C4-2B (cell line): ENCODE results near the gene RBMX2.
A peak's percentile ranks its signal among the peaks of the same experiment; 100 is the strongest.

Experiments used
- H3K27ac ChIP-seq: fragments of 450-650 bp; 2 replicates; pipeline ENCODE4 v1.5.1; 2017
- CTCF ChIP-seq: fragments of 450-650 bp; conservative IDR thresholded peaks from 2 replicates; pipeline ENCODE4 v1.5.1; 2017; ENCODE audit warnings: mild to moderate bottlenecking
- ZFX ChIP-seq: fragments of 450-650 bp; IDR thresholded peaks from 2 replicates; pipeline ENCODE4 v1.6.1; 2017

The RBMX2 gene

GRCh38 chrX:130395341-130395740 is 6.4 kb upstream of the RBMX2 start:
- no peak overlapping the region for H3K27ac ChIP-seq
- TF ChIP-seq ZFX (no peak), CTCF (no peak)

GRCh38 chrX:130402208-130402684 is 459 bp downstream of the RBMX2 start:
- H3K27ac ChIP-seq, result peak overlapping the region; percentile 69
- TF ChIP-seq ZFX, result no peak
- TF ChIP-seq CTCF, result no peak

GRCh38 chrX:130413415-130413814 is 11.6 kb downstream of the RBMX2 start:
- H3K27ac ChIP-seq, result no peak overlapping the region

GRCh38 chrX:130414800-130415199 is 13.0 kb downstream of the RBMX2 start:
- no peak for TF ChIP-seq CTCF
- no peak for TF ChIP-seq ZFX
- H3K27ac ChIP-seq, result no peak overlapping the region

More at GRCh38 chrX:130413415-130413814, 11.6 kb downstream of the RBMX2 start:
- TF ChIP-seq CTCF, result no peak
- TF ChIP-seq ZFX, result no peak

- H3K27ac ChIP-seq, result no peak overlapping the region
- no peak for TF ChIP-seq ZFX
- TF ChIP-seq CTCF, result no peak
Observed at GRCh38 chrX:130415201-130415600, 13.4 kb downstream of the RBMX2 start.

- TF ChIP-seq ZFX (no peak), CTCF (no peak)
- no peak overlapping the region for H3K27ac ChIP-seq
Observed at GRCh38 chrX:130416785-130417184, 15.0 kb downstream of the RBMX2 start.

- TF ChIP-seq ZFX (no peak), CTCF (no peak)
- H3K27ac ChIP-seq, result no peak overlapping the region
Observed at GRCh38 chrX:130418066-130418465, 16.3 kb downstream of the RBMX2 start.
